ENCODE results near the gene RALA. TPM values are rescaled to one million over a fixed set of nuclear protein-coding genes. Genes with fewer than 3 reads are reported as not detected.

RALA gene
- total RNA-seq, 1 experiment from 2014 or later, result 27.3 TPM

DNA sequence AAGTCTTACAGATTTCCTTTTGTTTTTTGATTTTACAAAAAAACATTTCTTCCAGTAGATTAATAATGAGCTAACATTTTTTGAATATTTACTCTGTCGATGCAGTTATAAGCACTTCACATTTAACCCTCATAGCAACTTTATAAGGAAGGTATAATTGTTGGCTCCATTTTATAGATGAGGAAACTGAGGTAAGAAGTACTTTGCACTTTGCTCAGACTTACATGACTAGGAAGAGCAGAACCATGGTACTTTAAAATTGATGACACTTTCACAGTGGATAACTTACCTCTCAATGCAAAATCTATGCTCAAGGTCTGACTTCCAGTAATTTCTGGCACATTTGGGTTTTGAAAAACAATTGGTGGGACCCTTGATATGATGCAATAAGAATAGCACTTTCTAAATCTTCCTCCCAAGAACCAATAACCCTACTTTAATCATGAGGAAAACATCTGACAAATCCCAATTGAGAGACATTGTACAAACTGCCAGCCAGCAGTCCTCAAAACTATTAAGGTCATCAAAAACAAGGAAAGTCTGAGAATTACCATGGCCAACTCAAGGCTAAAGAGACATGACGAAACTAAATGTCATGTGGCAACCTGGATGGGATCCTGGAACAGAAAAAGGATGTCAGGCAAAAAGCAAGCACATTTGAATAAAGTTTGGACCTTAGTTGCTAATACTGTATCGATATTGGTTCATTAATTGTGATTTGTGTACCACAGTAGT is 72.6 kb downstream of the RALA start:
- Histone ChIP-seq H3K27ac (ENCODE audit: low read depth, low read length) (no peak overlapping the region), H3K4me2 (ENCODE audit: low read length) (no peak overlapping the region), H2AFZ (ENCODE audit: low read depth, low read length, poor library complexity, severe bottlenecking) (no peak overlapping the region), H3K9me3 (ENCODE audit: control insufficient read depth in 1 of 2, insufficient read depth in 1 of 2, low read depth in 1 of 2, low read length in 2 of 2) (no peaks in the 10 kb centered on the region), H3K36me3 (ENCODE audit: control insufficient read depth in 1 of 2, insufficient read depth in 2 of 2, low read length in 2 of 2) (no peaks in the 10 kb centered on the region), H3K4me3 (replicated peaks in 1 of 2; ENCODE audit: low read depth in 1 of 2, low read length in 2 of 2) (no peak overlapping the region), H3K27me3 (ENCODE audit: insufficient read depth, low read length) (no peaks in the 10 kb centered on the region), H4K20me1 (ENCODE audit: insufficient read depth) (no peaks in the 10 kb centered on the region), H3K4me1 (ENCODE audit: control insufficient read depth in 1 of 2, insufficient read depth in 2 of 2, low read length in 2 of 2) (peaks cover 9 to 13% of the 10 kb centered on the region in 2 experiments), H3K9ac (ENCODE audit: low read length) (no peak overlapping the region), H3K9me2 (ENCODE audit: insufficient read depth) (no peaks in the 10 kb centered on the region), H3K79me2 (ENCODE audit: insufficient read depth, low read length) (no peaks in the 10 kb centered on the region)
- DNase-seq (ENCODE audit: low read depth, low spot score), result no peak
- RAD21 ChIA-PET (ENCODE audit: low non-redundant PET in 1 of 2, low total read pairs in 2 of 2, uncharacterized antibody in 2 of 2, unreplicated experiment in 2 of 2), result no interaction called here
- TF ChIP-seq POLR2A (IDR thresholded peaks at IDR 0.05; ENCODE audit: borderline replicate concordance, extremely low read depth, insufficient read depth, insufficient read length) (no peak), SP1 (IDR thresholded peaks at IDR 0.05; ENCODE audit: low read depth) (no peak), CEBPB (IDR thresholded peaks at IDR 0.05; ENCODE audit: low read depth) (no peak), ELF1 (IDR thresholded peaks at IDR 0.05; ENCODE audit: borderline replicate concordance, low read depth) (no peak), JUND (IDR thresholded peaks at IDR 0.05) (no peak), POLR2AphosphoS5 (IDR thresholded peaks at IDR 0.05; ENCODE audit: low read depth, low read length) (no peak), SRF (IDR thresholded peaks at IDR 0.05; ENCODE audit: low read depth) (no peak), TCF7L2 (IDR thresholded peaks at IDR 0.05; ENCODE audit: borderline replicate concordance, extremely low read depth, insufficient read depth, insufficient read length) (no peak), SIN3A (IDR thresholded peaks at IDR 0.05; ENCODE audit: low read depth) (no peak)
- TF ChIP-seq, protein P1, sequence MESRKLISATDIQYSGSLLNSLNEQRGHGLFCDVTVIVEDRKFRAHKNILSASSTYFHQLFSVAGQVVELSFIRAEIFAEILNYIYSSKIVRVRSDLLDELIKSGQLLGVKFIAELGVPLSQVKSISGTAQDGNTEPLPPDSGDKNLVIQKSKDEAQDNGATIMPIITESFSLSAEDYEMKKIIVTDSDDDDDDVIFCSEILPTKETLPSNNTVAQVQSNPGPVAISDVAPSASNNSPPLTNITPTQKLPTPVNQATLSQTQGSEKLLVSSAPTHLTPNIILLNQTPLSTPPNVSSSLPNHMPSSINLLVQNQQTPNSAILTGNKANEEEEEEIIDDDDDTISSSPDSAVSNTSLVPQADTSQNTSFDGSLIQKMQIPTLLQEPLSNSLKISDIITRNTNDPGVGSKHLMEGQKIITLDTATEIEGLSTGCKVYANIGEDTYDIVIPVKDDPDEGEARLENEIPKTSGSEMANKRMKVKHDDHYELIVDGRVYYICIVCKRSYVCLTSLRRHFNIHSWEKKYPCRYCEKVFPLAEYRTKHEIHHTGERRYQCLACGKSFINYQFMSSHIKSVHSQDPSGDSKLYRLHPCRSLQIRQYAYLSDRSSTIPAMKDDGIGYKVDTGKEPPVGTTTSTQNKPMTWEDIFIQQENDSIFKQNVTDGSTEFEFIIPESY (IDR thresholded peaks at IDR 0.05; ENCODE audit: extremely low read depth, insufficient replicate concordance, low read length), result no peak
- TF ChIP-seq, protein P2, sequence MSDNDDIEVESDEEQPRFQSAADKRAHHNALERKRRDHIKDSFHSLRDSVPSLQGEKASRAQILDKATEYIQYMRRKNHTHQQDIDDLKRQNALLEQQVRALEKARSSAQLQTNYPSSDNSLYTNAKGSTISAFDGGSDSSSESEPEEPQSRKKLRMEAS (IDR thresholded peaks at IDR 0.05), result no peak
- TF ChIP-seq, protein P3, sequence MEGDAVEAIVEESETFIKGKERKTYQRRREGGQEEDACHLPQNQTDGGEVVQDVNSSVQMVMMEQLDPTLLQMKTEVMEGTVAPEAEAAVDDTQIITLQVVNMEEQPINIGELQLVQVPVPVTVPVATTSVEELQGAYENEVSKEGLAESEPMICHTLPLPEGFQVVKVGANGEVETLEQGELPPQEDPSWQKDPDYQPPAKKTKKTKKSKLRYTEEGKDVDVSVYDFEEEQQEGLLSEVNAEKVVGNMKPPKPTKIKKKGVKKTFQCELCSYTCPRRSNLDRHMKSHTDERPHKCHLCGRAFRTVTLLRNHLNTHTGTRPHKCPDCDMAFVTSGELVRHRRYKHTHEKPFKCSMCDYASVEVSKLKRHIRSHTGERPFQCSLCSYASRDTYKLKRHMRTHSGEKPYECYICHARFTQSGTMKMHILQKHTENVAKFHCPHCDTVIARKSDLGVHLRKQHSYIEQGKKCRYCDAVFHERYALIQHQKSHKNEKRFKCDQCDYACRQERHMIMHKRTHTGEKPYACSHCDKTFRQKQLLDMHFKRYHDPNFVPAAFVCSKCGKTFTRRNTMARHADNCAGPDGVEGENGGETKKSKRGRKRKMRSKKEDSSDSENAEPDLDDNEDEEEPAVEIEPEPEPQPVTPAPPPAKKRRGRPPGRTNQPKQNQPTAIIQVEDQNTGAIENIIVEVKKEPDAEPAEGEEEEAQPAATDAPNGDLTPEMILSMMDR (IDR thresholded peaks at IDR 0.05 in 2 of 3, conservative IDR thresholded peaks at IDR 0.05 in 1 of 3; ENCODE audit: borderline replicate concordance in 1 of 3, insufficient read depth in 1 of 3, low read depth in 2 of 3, low read length in 2 of 3), result no peak
- TF ChIP-seq, protein P4, sequence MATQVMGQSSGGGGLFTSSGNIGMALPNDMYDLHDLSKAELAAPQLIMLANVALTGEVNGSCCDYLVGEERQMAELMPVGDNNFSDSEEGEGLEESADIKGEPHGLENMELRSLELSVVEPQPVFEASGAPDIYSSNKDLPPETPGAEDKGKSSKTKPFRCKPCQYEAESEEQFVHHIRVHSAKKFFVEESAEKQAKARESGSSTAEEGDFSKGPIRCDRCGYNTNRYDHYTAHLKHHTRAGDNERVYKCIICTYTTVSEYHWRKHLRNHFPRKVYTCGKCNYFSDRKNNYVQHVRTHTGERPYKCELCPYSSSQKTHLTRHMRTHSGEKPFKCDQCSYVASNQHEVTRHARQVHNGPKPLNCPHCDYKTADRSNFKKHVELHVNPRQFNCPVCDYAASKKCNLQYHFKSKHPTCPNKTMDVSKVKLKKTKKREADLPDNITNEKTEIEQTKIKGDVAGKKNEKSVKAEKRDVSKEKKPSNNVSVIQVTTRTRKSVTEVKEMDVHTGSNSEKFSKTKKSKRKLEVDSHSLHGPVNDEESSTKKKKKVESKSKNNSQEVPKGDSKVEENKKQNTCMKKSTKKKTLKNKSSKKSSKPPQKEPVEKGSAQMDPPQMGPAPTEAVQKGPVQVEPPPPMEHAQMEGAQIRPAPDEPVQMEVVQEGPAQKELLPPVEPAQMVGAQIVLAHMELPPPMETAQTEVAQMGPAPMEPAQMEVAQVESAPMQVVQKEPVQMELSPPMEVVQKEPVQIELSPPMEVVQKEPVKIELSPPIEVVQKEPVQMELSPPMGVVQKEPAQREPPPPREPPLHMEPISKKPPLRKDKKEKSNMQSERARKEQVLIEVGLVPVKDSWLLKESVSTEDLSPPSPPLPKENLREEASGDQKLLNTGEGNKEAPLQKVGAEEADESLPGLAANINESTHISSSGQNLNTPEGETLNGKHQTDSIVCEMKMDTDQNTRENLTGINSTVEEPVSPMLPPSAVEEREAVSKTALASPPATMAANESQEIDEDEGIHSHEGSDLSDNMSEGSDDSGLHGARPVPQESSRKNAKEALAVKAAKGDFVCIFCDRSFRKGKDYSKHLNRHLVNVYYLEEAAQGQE (IDR thresholded peaks at IDR 0.05; ENCODE audit: low read depth), result no peak
- intact Hi-C loops (cut with micrococcal nuclease), result no loop called here
- CTCF ChIA-PET, result no interaction called here
- no TSS peak for BruUV-seq (replicated peaks)
- POLR2A ChIA-PET, result no interaction called here
- ATAC-seq, result no peak
